ENCODE measurements around the gene SOHLH1. TPM values are rescaled to one million over a fixed set of nuclear protein-coding genes. Genes with fewer than 3 reads are reported as not detected.
A peak's percentile ranks its signal among the peaks of the same experiment; 100 is the strongest.

The SOHLH1 gene
- total and polyA plus RNA-seq, 8 donors, result 0.31 TPM; not detected in 7

DNA sequence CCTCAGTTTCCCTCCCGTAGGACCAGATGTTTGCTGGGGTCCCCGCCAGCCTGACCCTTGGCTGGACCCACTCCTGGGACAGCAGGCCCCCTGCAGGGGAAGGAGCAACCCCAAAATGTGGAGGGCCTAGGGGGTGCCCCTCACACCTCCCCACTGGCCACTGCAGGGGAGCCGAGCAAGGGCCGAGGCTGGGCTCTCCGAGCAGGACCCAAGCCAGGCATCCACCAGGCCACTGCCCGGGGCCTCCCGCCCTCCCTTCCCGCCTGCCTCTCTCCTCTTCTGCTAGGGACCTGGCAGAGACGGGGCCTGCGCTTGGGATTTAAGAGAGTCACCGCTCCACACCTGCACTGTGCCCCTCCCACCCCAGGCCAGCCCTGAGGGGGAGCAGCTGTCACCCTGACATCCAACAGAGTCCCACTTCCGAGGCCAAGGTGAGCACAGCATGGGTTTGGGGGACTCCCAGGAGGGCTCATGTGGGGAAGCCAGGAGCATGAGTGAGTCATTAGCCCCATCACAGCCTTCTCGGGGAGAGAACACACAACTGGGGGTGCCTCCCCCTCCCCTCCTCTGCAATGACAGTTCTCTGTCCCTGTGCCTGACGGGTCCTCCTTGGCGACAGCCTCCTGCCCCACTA is 15.8 kb downstream of the SOHLH1 start:
- WGBS, 2 donors, result 44 to 63% methylated on average over 12 to 15 of the region's 15 CpGs
- no peaks in the 10 kb centered on the region for H3K27me3 ChIP-seq

DNA sequence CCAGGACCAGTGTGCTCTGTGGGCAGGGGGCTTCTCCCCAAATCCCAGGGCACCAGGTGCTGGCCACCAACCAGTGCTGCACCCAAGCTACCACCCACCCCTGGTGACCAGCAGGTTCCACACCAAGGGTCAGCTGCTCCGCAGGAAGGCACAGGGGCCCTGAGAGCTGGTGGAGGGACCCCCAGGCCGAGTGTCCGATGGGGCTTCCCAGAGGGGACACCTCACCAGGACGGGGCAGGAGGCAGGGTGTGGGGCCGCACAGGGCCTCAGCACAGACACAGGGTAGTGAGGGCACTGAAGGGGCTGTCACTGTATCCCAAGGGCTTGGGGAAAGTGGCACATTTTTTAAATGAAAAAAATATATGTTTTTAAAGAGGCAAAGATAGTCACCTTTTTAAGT is 18.1 kb downstream of the SOHLH1 start:
- 51 to 64% methylated on average over 5 of the region's 5 CpGs for WGBS, 2 donors
- intact Hi-C loops (cut with DNase I), result no loop called here
- Histone ChIP-seq H3K9me3 (no peaks in the 10 kb centered on the region), H3K27ac (no peak overlapping the region), H3K27me3 (no peaks in the 10 kb centered on the region), H3K4me3 (no peak overlapping the region), H3K36me3 (no peaks in the 10 kb centered on the region), H3K4me1 (no peaks in the 10 kb centered on the region)
- peak in 1 of 6 donors; percentile 32 for DNase-seq
- no peak for ATAC-seq
- TF ChIP-seq, protein P1, sequence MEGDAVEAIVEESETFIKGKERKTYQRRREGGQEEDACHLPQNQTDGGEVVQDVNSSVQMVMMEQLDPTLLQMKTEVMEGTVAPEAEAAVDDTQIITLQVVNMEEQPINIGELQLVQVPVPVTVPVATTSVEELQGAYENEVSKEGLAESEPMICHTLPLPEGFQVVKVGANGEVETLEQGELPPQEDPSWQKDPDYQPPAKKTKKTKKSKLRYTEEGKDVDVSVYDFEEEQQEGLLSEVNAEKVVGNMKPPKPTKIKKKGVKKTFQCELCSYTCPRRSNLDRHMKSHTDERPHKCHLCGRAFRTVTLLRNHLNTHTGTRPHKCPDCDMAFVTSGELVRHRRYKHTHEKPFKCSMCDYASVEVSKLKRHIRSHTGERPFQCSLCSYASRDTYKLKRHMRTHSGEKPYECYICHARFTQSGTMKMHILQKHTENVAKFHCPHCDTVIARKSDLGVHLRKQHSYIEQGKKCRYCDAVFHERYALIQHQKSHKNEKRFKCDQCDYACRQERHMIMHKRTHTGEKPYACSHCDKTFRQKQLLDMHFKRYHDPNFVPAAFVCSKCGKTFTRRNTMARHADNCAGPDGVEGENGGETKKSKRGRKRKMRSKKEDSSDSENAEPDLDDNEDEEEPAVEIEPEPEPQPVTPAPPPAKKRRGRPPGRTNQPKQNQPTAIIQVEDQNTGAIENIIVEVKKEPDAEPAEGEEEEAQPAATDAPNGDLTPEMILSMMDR (IDR thresholded peaks at IDR 0.05), result no peak
- FAIRE-seq, result no peak

More for the DNA sequence above, 15.8 kb downstream of the SOHLH1 start:
- Histone ChIP-seq H3K9me3 (no peaks in the 10 kb centered on the region), H3K4me1 (no peaks in the 10 kb centered on the region), H3K4me3 (no peak overlapping the region), H3K27ac (no peak overlapping the region), H3K36me3 (no peaks in the 10 kb centered on the region)
- ATAC-seq (no peak), FAIRE-seq (no peak), DNase-seq (peak in 1 of 6 donors; percentile 50)
- TF ChIP-seq, protein P1 (IDR thresholded peaks at IDR 0.05), result no peak
- intact Hi-C loops (cut with DNase I), result no loop called here

DNA sequence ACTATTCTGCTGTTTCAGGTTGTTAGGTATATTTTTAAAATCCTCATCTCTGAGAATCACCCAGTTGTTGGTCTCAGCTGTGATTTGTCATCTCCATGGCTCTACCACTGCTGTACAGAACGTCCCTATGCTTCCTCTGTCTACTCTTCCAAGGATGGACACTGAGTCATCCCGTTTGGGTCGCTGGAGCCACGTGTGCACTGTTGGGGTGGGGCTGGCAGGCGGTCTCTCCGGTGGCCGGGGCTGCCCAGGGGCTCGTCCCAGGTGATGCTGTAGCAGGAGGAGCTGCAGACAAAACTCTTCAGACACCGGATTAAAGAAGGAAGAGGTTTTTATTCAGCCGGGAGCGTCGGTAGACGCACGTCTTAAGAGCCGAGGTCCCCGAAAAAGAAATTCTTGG is 19.2 kb downstream of the SOHLH1 start:
- Histone ChIP-seq H3K36me3 (no peaks in the 10 kb centered on the region), H3K27ac (no peak overlapping the region), H3K4me3 (no peak overlapping the region), H3K9me3 (no peaks in the 10 kb centered on the region), H3K4me1 (no peaks in the 10 kb centered on the region), H3K27me3 (no peaks in the 10 kb centered on the region)
- TF ChIP-seq, protein P1 (IDR thresholded peaks at IDR 0.05), result no peak
- DNase-seq (no peak), FAIRE-seq (no peak), ATAC-seq (no peak)
- intact Hi-C loops (cut with DNase I), result no loop called here
- 48 to 74% methylated on average over 16 of the region's 16 CpGs for WGBS, 2 donors

DNA sequence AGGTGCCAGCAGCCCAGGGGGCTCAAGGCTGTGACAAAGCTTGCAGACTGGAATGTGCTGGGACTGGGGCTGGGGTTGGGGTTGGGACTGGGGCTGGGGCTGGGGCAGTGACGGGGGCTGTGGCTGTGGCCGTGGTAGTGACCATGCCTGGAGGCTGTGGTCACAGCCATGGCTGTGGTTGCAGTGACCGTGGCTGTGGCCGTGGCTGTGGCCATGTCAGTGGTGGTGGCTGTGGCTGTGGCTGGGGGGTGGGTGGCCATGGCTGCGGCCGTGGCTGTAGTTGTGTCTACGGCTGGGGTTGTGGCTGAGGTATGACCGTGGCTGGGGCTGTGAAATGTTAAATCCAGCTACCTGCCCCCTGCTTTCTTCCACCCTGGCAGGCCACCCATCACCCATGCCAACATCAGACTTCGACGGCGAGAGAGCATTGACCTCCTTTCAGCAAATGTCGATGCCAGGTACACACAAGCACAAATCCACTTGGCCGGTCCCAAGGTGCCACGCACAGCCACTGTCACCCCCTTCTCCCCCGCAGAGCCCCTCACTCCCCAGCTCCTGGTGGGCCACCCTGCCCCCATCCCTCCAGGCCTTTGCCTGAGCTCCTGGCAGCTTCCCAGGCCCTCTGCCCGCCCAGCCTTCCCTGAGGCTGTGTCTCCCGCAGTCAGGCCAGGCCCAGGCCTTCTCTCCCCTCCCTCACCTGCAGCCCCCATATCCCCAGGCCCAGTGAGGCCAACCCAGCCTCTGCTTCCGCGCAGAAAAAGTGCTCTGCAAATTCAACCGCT is 20.9 kb downstream of the SOHLH1 start:
- 80 to 85% methylated on average over 20 of the region's 20 CpGs for WGBS, 2 donors
- peak in 1 of 6 donors; percentile 43 for DNase-seq
- no peaks in the 10 kb centered on the region for H3K36me3 ChIP-seq
- H3K4me3 ChIP-seq, result no peak overlapping the region
- intact Hi-C loops (cut with DNase I), result no loop called here
- no peaks in the 10 kb centered on the region for H3K4me1 ChIP-seq
- H3K27me3 ChIP-seq, result no peaks in the 10 kb centered on the region
- ATAC-seq, result no peak
- no peak overlapping the region for H3K27ac ChIP-seq
- H3K9me3 ChIP-seq, result no peaks in the 10 kb centered on the region
- TF ChIP-seq, protein P1 (IDR thresholded peaks at IDR 0.05), result no peak
- no peak for FAIRE-seq

Data from pancreas (tissue), 10 donors.